ENCODE measurements around the gene XXYLT1.

XXYLT1 gene

DNA sequence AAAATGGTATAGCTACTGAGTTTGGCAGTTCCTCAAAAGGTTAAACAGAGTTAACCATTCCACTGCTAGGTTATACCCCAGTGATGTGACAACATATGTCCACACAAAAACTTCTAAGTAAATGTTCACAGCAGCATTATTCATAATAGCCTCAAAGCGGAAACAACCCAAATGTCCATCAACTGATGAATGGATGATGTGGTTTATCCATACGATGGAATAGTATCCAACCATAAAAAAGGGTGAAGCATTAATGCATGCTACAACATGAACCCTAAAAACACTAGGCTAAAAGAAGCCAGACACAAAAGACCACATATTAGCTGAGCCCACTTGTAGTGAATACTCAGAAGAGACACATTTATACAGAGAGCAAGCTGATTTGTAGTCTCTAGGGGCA lies 9.0 kb downstream of the XXYLT1 start:
- H3K4me1 ChIP-seq (ENCODE audit: control extremely low read depth in 1 of 4, control insufficient read depth in 4 of 4, insufficient read depth in 4 of 4, low read length in 3 of 4), result peaks cover 4 to 55% (median 36%) of the 10 kb centered on the region in 4 experiments
- no peaks in the 10 kb centered on the region for H3K9me3 ChIP-seq (ENCODE audit: control extremely low read depth in 1 of 5, control insufficient read depth in 4 of 5, insufficient read depth in 2 of 5, low read depth in 1 of 5, low read length in 4 of 5)
- WGBS (ENCODE audit: insufficient coverage), result no CpG with 5 or more reads among the region's 2 CpGs
- DNase-seq, result no peak
- H3K4me3 ChIP-seq (ENCODE audit: control insufficient read depth in 1 of 7, extremely low read depth in 1 of 7, insufficient read depth in 4 of 7, low read depth in 2 of 7, low read length in 6 of 7), result no peak overlapping the region
- POLR2A ChIA-PET, result interaction anchor here (1.1 kb wide), 1 partner anchor 8 kb away, joined by 4 read pairs; no protein-coding TSS in a partner anchor
- CTCF ChIA-PET, result interaction anchor here (0.7 to 3.7 kb wide), 10 partner anchors 9 to 591 kb away, joined by 3 to 43 read pairs (median 4); partner anchors contain the start of gene XXYLT1
- H3K27me3 ChIP-seq (replicated peaks in 2 of 5; ENCODE audit: control insufficient read depth in 4 of 5, insufficient read depth in 5 of 5, low read length in 4 of 5), result no peaks in the 10 kb centered on the region
- H3K36me3 ChIP-seq (ENCODE audit: control insufficient read depth in 4 of 4, insufficient read depth in 4 of 4, low read length in 3 of 4), result peaks cover 0 to 18% (median 7%) of the 10 kb centered on the region in 4 experiments
- H3K27ac ChIP-seq (ENCODE audit: insufficient read depth in 1 of 2, low read depth in 1 of 2, low read length in 2 of 2, poor library complexity in 1 of 2, severe bottlenecking in 2 of 2), result no peak overlapping the region

DNA sequence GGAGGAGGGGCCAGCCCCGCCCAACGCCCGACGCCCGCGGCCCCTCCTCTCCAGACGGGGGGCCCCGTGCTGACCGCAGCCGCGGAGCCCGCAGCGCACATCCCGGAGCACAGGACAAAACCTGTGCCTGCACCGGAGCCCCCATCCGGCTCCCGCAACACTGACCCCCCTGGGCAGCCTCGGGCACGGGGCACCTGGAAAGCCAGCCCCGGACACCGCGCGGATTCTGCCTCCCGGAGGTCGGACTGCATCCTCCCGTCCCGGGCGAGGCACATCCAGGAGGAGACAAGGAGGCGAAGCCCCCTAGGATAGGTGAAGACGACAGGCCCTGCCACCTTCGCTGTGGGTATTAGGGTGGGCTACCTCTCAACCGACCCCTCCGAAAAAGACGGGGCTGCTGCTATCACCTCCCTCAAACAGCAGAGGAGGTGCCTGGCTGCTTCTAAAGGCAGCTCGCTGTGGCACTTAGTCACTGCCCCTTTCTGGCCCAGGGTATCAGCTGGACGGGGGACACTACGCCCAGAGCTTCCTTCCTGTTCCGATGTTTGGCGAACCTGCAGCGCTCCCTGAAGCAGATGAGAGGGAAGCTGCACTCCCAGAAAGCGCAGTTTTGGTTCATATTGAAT lies 10.6 kb downstream of the XXYLT1 start:
- ChIA-PET POLR2A (interaction anchor here (0.7 to 1.4 kb wide), 11 partner anchors 10 to 590 kb away, joined by 3 to 7 read pairs (median 3); partner anchors contain the start of genes FAM43A and LSG1), CTCF (interaction anchor here (0.6 to 3.7 kb wide), 10 partner anchors 10 to 616 kb away, joined by 3 to 43 read pairs (median 4); partner anchors contain the start of gene XXYLT1)
- WGBS (ENCODE audit: insufficient coverage), result under 1% methylated on average over 31 of the region's 41 CpGs
- no peaks in the 10 kb centered on the region for H3K9me3 ChIP-seq (ENCODE audit: control extremely low read depth in 1 of 5, control insufficient read depth in 4 of 5, insufficient read depth in 2 of 5, low read depth in 1 of 5, low read length in 4 of 5)
- peak overlapping the region in 1 of 2 experiments; percentile 60 for H3K27ac ChIP-seq (ENCODE audit: insufficient read depth in 1 of 2, low read depth in 1 of 2, low read length in 2 of 2, poor library complexity in 1 of 2, severe bottlenecking in 2 of 2)
- H3K27me3 ChIP-seq (replicated peaks in 2 of 5; ENCODE audit: control insufficient read depth in 4 of 5, insufficient read depth in 5 of 5, low read length in 4 of 5), result no peaks in the 10 kb centered on the region
- H3K4me1 ChIP-seq (ENCODE audit: control extremely low read depth in 1 of 4, control insufficient read depth in 4 of 4, insufficient read depth in 4 of 4, low read length in 3 of 4), result peaks cover 4 to 59% (median 36%) of the 10 kb centered on the region in 4 experiments
- peaks cover 0 to 13% (median 2%) of the 10 kb centered on the region in 4 experiments for H3K36me3 ChIP-seq (ENCODE audit: control insufficient read depth in 4 of 4, insufficient read depth in 4 of 4, low read length in 3 of 4)
- peak overlapping the region; percentile 42 to 88 (median 71) for H3K4me3 ChIP-seq (ENCODE audit: control insufficient read depth in 1 of 7, extremely low read depth in 1 of 7, insufficient read depth in 4 of 7, low read depth in 2 of 7, low read length in 6 of 7)
- DNase-seq, result peak in 2 of 3 donors; percentile 63 to 71

DNA sequence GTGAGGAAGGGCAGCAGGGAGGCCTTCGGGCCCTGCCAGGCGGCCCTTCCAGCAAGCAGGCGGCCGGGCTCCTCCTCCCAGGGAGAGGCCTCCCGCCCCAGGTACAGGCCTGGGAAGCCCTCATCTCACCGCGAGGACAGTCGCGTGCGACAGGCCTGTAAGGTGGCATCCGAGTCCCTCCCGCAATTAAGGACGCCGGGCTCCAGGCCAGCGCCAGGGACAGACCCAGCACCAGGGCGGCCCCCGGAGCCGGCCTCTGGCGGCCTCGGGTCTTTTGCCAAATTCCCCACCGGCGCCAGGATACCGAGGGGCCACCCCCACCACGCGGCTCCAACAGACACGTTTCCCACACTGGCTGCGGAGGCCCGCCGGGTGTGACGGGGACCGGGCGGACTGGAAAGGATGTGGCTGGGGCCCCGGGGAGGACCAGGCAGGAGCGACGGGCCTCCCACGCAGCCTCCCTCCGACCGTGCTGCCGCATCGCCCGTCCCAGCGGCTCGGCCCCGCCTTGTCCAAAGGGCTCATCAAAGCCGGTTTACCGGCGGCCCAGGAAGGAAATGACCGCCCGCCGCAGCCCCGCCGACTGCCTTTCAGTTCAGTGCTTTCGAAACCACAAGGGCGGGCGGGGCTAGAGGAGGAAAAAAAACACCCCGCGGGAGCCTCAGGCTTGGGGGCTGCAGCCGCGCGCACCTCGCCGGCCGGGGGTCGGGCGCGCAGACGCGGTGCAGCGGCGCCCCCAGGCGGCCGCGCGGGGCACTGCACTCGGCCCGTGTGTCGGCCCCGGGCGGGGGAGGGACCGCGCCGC lies 11.3 kb downstream of the XXYLT1 start:
- DNase-seq, result peak; percentile 96 to 99 (median 98)
- Histone ChIP-seq H3K27me3 (replicated peaks in 2 of 5; ENCODE audit: control insufficient read depth in 4 of 5, insufficient read depth in 5 of 5, low read length in 4 of 5) (no peaks in the 10 kb centered on the region), H3K4me3 (ENCODE audit: control insufficient read depth in 1 of 7, extremely low read depth in 1 of 7, insufficient read depth in 4 of 7, low read depth in 2 of 7, low read length in 6 of 7) (peak overlapping the region in 4 of 7 experiments; percentile 69 to 88 (median 80)), H3K4me1 (ENCODE audit: control extremely low read depth in 1 of 4, control insufficient read depth in 4 of 4, insufficient read depth in 4 of 4, low read length in 3 of 4) (peaks cover 4 to 65% (median 36%) of the 10 kb centered on the region in 4 experiments), H3K36me3 (ENCODE audit: control insufficient read depth in 4 of 4, insufficient read depth in 4 of 4, low read length in 3 of 4) (peaks cover 0 to 18% (median 1%) of the 10 kb centered on the region in 4 experiments), H3K27ac (ENCODE audit: insufficient read depth in 1 of 2, low read depth in 1 of 2, low read length in 2 of 2, poor library complexity in 1 of 2, severe bottlenecking in 2 of 2) (peak overlapping the region; percentile 53 to 84), H3K9me3 (ENCODE audit: control extremely low read depth in 1 of 5, control insufficient read depth in 4 of 5, insufficient read depth in 2 of 5, low read depth in 1 of 5, low read length in 4 of 5) (no peaks in the 10 kb centered on the region)
- 2% methylated on average over 68 of the region's 82 CpGs for WGBS (ENCODE audit: insufficient coverage)
- ChIA-PET POLR2A (interaction anchor here (0.5 to 1.4 kb wide), 5 partner anchors 36 to 587 kb away, joined by 3 to 6 read pairs (median 4); partner anchors contain the start of gene LSG1), CTCF (interaction anchor here (0.7 to 3.7 kb wide), 8 partner anchors 9 to 594 kb away, joined by 3 to 43 read pairs (median 7); partner anchors contain the start of gene XXYLT1)

DNA sequence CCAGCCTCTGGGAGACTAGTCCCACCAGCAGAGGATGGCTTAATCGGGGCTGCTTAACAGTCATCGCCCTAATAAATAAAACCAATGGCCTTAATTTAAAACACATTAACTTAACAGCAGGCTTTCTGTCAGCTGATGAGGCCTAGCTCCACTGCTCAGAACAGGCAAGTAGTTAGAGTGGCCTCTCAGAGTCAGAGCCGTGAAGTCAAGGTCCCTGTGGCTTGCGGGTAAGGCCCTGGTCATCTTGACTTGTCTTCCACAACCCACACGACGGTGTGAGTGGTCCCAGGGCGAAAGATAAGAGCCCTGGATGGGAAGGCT lies 11.8 kb downstream of the XXYLT1 start:
- H3K9me3 ChIP-seq (ENCODE audit: control extremely low read depth in 1 of 5, control insufficient read depth in 4 of 5, insufficient read depth in 2 of 5, low read depth in 1 of 5, low read length in 4 of 5), result no peaks in the 10 kb centered on the region
- peaks cover 4 to 63% (median 36%) of the 10 kb centered on the region in 4 experiments for H3K4me1 ChIP-seq (ENCODE audit: control extremely low read depth in 1 of 4, control insufficient read depth in 4 of 4, insufficient read depth in 4 of 4, low read length in 3 of 4)
- peak overlapping the region; percentile 53 to 84 for H3K27ac ChIP-seq (ENCODE audit: insufficient read depth in 1 of 2, low read depth in 1 of 2, low read length in 2 of 2, poor library complexity in 1 of 2, severe bottlenecking in 2 of 2)
- WGBS (ENCODE audit: insufficient coverage), result 54% methylated on average over 2 of the region's 7 CpGs
- POLR2A ChIA-PET, result interaction anchor here (0.5 to 1.1 kb wide), 4 partner anchors 35 to 587 kb away, joined by 3 to 4 read pairs (median 3); partner anchors contain the start of gene LSG1
- H3K4me3 ChIP-seq (ENCODE audit: control insufficient read depth in 1 of 7, extremely low read depth in 1 of 7, insufficient read depth in 4 of 7, low read depth in 2 of 7, low read length in 6 of 7), result peak overlapping the region in 3 of 7 experiments; percentile 53 to 57 (median 53)
- DNase-seq, result peak in 1 of 3 donors; percentile 73
- H3K36me3 ChIP-seq (ENCODE audit: control insufficient read depth in 4 of 4, insufficient read depth in 4 of 4, low read length in 3 of 4), result peaks cover 0 to 21% (median 1%) of the 10 kb centered on the region in 4 experiments
- CTCF ChIA-PET, result interaction anchor here (0.7 to 2.5 kb wide), 7 partner anchors 8 to 547 kb away, joined by 3 to 11 read pairs (median 4); no protein-coding TSS in a partner anchor
- H3K27me3 ChIP-seq (replicated peaks in 2 of 5; ENCODE audit: control insufficient read depth in 4 of 5, insufficient read depth in 5 of 5, low read length in 4 of 5), result no peaks in the 10 kb centered on the region

DNA sequence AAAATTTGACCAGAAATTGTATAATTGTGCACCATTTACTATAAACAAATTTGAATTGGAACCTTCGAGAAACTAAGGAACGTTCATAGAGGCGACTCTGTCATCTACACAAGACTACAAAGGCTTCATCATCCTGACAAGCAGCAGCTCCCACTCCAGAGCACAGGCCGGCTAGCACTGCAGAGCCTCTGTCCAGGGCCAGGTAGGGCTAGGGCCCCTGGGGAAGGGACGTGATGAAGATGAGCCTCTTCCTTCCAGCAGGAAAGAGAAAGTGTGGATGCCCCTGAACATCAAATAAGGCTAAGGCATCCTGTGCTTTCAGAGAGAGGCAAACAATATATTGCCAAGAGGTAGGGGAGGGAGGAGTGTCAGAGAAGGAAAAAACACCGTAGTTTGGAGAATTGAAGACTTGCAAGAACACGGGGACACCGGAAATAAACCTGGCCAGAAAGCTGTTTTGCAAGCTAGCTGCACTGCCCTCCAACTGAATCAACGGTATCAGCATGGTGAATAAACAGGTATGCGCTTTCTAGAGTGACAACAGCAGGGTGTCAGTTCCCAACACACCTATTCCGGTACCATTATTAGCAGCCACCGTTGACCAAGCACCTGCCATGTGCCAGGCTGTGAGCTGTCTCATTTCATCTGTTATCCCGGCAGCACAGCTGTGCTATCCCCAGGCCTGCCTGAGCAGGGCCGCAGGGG lies 12.4 kb downstream of the XXYLT1 start:
- DNase-seq, result peak in 1 of 3 donors; percentile 18
- ChIA-PET CTCF (interaction anchor here (0.7 to 2.5 kb wide), 8 partner anchors 8 to 546 kb away, joined by 3 to 11 read pairs (median 4); no protein-coding TSS in a partner anchor), POLR2A (interaction anchor here (0.7 to 0.9 kb wide), 2 partner anchors 107 to 586 kb away, joined by 3 read pairs; partner anchors contain the start of gene LSG1)
- H3K36me3 ChIP-seq (ENCODE audit: control insufficient read depth in 4 of 4, insufficient read depth in 4 of 4, low read length in 3 of 4), result peaks cover 0 to 20% (median 1%) of the 10 kb centered on the region in 4 experiments
- H3K27me3 ChIP-seq (replicated peaks in 2 of 5; ENCODE audit: control insufficient read depth in 4 of 5, insufficient read depth in 5 of 5, low read length in 4 of 5), result no peaks in the 10 kb centered on the region
- peaks cover 4 to 58% (median 36%) of the 10 kb centered on the region in 4 experiments for H3K4me1 ChIP-seq (ENCODE audit: control extremely low read depth in 1 of 4, control insufficient read depth in 4 of 4, insufficient read depth in 4 of 4, low read length in 3 of 4)
- WGBS (ENCODE audit: insufficient coverage), result 61% methylated on average over 13 of the region's 14 CpGs
- peak overlapping the region; percentile 53 to 84 for H3K27ac ChIP-seq (ENCODE audit: insufficient read depth in 1 of 2, low read depth in 1 of 2, low read length in 2 of 2, poor library complexity in 1 of 2, severe bottlenecking in 2 of 2)
- peak overlapping the region in 1 of 7 experiments; percentile 53 for H3K4me3 ChIP-seq (ENCODE audit: control insufficient read depth in 1 of 7, extremely low read depth in 1 of 7, insufficient read depth in 4 of 7, low read depth in 2 of 7, low read length in 6 of 7)
- no peaks in the 10 kb centered on the region for H3K9me3 ChIP-seq (ENCODE audit: control extremely low read depth in 1 of 5, control insufficient read depth in 4 of 5, insufficient read depth in 2 of 5, low read depth in 1 of 5, low read length in 4 of 5)
